ENCODE measurements around the gene CSNK1G3. TPM values are rescaled to one million over a fixed set of nuclear protein-coding genes. Genes with fewer than 3 reads are reported as not detected.

CSNK1G3 gene
- total and polyA plus RNA-seq, 2 experiments from 2014 or later, result 19.6 to 65.1 TPM

- Histone ChIP-seq H3K9me2 (ENCODE audit: insufficient read depth) (peaks cover 11% of the 10 kb centered on the region; the same call in 1 of the 2 replicates), H3K4me3 (no peak overlapping the region), H2AFZ (no peak overlapping the region), H3K4me1 (ENCODE audit: insufficient read depth) (no peaks in the 10 kb centered on the region), H3K79me2 (replicated peaks; ENCODE audit: insufficient read depth) (no peaks in the 10 kb centered on the region), H3F3A (replicated peaks; ENCODE audit: low read depth) (no peaks in the 10 kb centered on the region), H3K36me3 (ENCODE audit: insufficient read depth) (no peaks in the 10 kb centered on the region), H3K4me2 (no peak overlapping the region), H4K20me1 (replicated peaks; ENCODE audit: insufficient read depth) (no peaks in the 10 kb centered on the region), H3K27me3 (ENCODE audit: insufficient read depth) (no peaks in the 10 kb centered on the region), H3K27ac (ENCODE audit: low read depth) (no peak overlapping the region)
- H3K4me1 Mint-ChIP-seq, result no peaks in the 10 kb centered on the region
- peaks cover 6% of the 10 kb centered on the region for H3K9me3 Mint-ChIP-seq
- TF ChIP-seq EZH2phosphoT487 (IDR thresholded peaks at IDR 0.05; ENCODE audit: unreplicated experiment) (no peak), JUNB (IDR thresholded peaks at IDR 0.05; ENCODE audit: unreplicated experiment) (no peak), EZH2 (IDR thresholded peaks at IDR 0.05; ENCODE audit: low read depth, unreplicated experiment) (no peak), ETS1 (IDR thresholded peaks at IDR 0.05) (no peak), ZNF114 (CRISPR knock-in tag; IDR thresholded peaks at IDR 0.05) (no peak), ZNF331 (CRISPR knock-in tag; IDR thresholded peaks at IDR 0.05; ENCODE audit: low read depth) (no peak), NANOG (IDR thresholded peaks at IDR 0.05; ENCODE audit: borderline replicate concordance) (no peak), POLR2AphosphoS5 (IDR thresholded peaks at IDR 0.05; ENCODE audit: low read depth) (no peak), STAT1 (IDR thresholded peaks at IDR 0.05; ENCODE audit: unreplicated experiment) (no peak), REST (IDR thresholded peaks at IDR 0.05; ENCODE audit: unreplicated experiment) (no peak), CTCF (conservative IDR thresholded peaks at IDR 0.05; ENCODE audit: low read depth in 2 of 2) (no peak), CREB1 (CRISPR knock-in tag; IDR thresholded peaks at IDR 0.05; ENCODE audit: low read depth) (no peak)
- no peak overlapping the region for H3K4me3 Mint-ChIP-seq
- ATAC-seq, result no peak
- peaks cover 6% of the 10 kb centered on the region; the same call in 2 of the 3 replicates for H3K36me3 Mint-ChIP-seq (ENCODE audit: low read depth)
- H3K27me3 Mint-ChIP-seq (ENCODE audit: insufficient read depth, low read depth, poor library complexity), result no peaks in the 10 kb centered on the region
- DNase-seq (ENCODE audit: low spot score), result no peak
- no peak overlapping the region for H3K27ac Mint-ChIP-seq
These were observed 124.0 kb downstream of the CSNK1G3 start for GRCh38 chr5:123636006-123636405.
